ENCODE results near the gene EML4.
"Not testable (repeated sequence)": the region's sequence is repeated elsewhere in the genome, so short reads cannot be mapped to it uniquely, and the experiment has no call there.

Gene EML4

GRCh38 chr2:42169100-42169873 is at the start of gene EML4:
TSS of gene EML4 (plus strand) at chr2:42169353. CDS start at chr2:42169612, 259 bp downstream.
- no peaks in the 10 kb centered on the region for H3K9me3 ChIP-seq
- peak within 1 kb of the TSS; percentile 75 to 85 for H3K27ac ChIP-seq
- TF ChIP-seq CTCF (IDR thresholded peaks at IDR 0.05) = no peak
- no peaks in the 10 kb centered on the region for H3K27me3 ChIP-seq
- DNase-seq = peak; percentile 84 to 95
- no peaks in the 10 kb centered on the region for H3K36me3 ChIP-seq
- peak within 1 kb of the TSS; percentile 65 to 86 for H3K4me3 ChIP-seq
- peaks cover 0 to 32% (median 15%) of the 10 kb centered on the region in 4 donors for H3K4me1 ChIP-seq
- intact Hi-C loops (cut with DNase I; ENCODE audit: low total_unique reads) = no loop called here

GRCh38 chr2:42123426-42123825 is 45.7 kb upstream of the EML4 start:
- intact Hi-C loops (cut with DNase I; ENCODE audit: low total_unique reads) = no loop called here
- H3K4me3 ChIP-seq = no peak overlapping the region
- H3K27ac ChIP-seq = no peak overlapping the region

GRCh38 chr2:42124011-42124785 is 45.0 kb upstream of the EML4 start:
- Histone ChIP-seq H3K27me3 (no peaks in the 10 kb centered on the region), H3K4me3 (no peak overlapping the region), H3K36me3 (no peaks in the 10 kb centered on the region), H3K9me3 (no peaks in the 10 kb centered on the region), H3K27ac (no peak overlapping the region), H3K4me1 (peaks cover 0 to 10% (median 2%) of the 10 kb centered on the region in 4 donors)
- intact Hi-C loops (cut with DNase I; ENCODE audit: low total_unique reads) = no loop called here
- no peak for TF ChIP-seq CTCF (IDR thresholded peaks at IDR 0.05)
- no peak for DNase-seq

More at GRCh38 chr2:42123426-42123825, 45.7 kb upstream of the EML4 start:
- H3K9me3 ChIP-seq = no peaks in the 10 kb centered on the region
- H3K4me1 ChIP-seq = peaks cover 0 to 7% (median 3%) of the 10 kb centered on the region in 4 donors
- TF ChIP-seq CTCF (IDR thresholded peaks at IDR 0.05) = no peak
- no peaks in the 10 kb centered on the region for H3K27me3 ChIP-seq
- no peak for DNase-seq
- no peaks in the 10 kb centered on the region for H3K36me3 ChIP-seq

- H3K36me3 ChIP-seq = no peaks in the 10 kb centered on the region
- no peak for DNase-seq
- TF ChIP-seq CTCF (IDR thresholded peaks at IDR 0.05) = no peak
- intact Hi-C loops (cut with DNase I; ENCODE audit: low total_unique reads) = no loop called here
- H3K27ac ChIP-seq = no peak overlapping the region
- H3K27me3 ChIP-seq = no peaks in the 10 kb centered on the region
- H3K9me3 ChIP-seq = no peaks in the 10 kb centered on the region
- H3K4me3 ChIP-seq = no peak overlapping the region
- peaks cover 0 to 11% (median 2%) of the 10 kb centered on the region in 4 donors for H3K4me1 ChIP-seq
Observed at GRCh38 chr2:42125841-42126594, 43.1 kb upstream of the EML4 start.

- H3K27ac ChIP-seq; DNase-seq; H3K27me3 ChIP-seq; H3K36me3 ChIP-seq; H3K9me3 ChIP-seq; H3K4me3 ChIP-seq; intact Hi-C loops (cut with DNase I; ENCODE audit: low total_unique reads): not testable (repeated sequence)
- H3K4me1 ChIP-seq = peaks cover 0 to 15% (median 6%) of the 10 kb centered on the region in 4 donors
Observed at GRCh38 chr2:42126873-42127272, 42.3 kb upstream of the EML4 start.
